ENCODE measurements around the gene TPRA1.
"Not testable (repeated sequence)": the region's sequence is repeated elsewhere in the genome, so short reads cannot be mapped to it uniquely, and the experiment has no call there.

Gene TPRA1

DNA sequence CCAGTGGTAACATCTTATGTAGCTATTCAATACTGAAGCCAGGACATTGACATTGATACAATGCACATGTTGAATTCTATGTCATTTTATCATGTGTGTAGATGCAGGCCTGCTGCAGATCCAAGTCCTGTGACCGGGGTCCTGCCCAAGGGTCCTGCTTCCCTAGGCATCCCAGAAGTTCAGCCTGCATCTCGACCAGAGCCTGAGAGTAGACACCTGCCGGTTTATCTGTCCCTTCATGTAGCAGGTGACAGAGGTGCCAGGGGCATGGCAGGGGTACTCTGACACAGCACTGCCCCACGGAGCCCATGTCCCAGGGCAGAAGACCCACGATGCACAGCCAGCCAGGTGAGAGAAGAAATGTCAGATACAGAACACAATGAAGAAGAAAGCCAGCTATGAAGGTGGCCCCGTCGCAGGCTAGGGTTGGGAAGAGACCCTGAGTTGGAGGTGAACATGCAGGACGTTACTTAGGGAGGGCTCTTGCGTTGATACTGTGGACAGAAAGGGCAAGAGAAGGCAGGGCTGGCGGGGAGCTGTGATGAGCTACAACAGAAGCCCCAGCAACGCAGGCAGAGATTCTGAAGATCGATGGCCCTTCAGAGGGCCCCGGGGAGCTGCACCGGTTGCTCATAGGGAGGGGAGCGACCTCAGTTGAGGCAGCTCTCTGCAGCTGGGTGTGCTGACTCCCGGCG lies 51.0 kb downstream of the TPRA1 start:
- no peak for DNase-seq (ENCODE audit: extremely low read depth in 1 of 2, low read depth in 1 of 2)

DNA sequence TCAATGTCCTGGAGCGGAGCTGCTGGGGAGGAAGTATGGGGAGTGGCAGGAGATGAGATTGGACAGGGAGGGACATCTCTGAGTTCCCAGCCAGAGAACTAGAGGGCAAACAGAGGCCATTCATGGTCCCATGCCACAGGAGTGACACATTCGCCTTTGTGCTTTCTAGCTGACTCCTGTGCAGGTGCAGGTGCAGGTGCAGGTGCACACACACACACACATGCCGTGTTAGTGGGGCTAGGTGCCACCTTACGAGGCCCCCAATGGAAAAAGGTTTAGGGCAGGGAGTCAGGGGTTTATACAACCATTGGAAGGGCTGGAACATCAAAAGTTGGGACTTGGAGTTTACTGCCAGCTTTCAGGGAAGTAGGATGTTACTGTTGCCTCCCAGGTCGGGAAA lies 52.0 kb downstream of the TPRA1 start:
- no peak for DNase-seq (ENCODE audit: extremely low read depth in 1 of 2, low read depth in 1 of 2)

DNA sequence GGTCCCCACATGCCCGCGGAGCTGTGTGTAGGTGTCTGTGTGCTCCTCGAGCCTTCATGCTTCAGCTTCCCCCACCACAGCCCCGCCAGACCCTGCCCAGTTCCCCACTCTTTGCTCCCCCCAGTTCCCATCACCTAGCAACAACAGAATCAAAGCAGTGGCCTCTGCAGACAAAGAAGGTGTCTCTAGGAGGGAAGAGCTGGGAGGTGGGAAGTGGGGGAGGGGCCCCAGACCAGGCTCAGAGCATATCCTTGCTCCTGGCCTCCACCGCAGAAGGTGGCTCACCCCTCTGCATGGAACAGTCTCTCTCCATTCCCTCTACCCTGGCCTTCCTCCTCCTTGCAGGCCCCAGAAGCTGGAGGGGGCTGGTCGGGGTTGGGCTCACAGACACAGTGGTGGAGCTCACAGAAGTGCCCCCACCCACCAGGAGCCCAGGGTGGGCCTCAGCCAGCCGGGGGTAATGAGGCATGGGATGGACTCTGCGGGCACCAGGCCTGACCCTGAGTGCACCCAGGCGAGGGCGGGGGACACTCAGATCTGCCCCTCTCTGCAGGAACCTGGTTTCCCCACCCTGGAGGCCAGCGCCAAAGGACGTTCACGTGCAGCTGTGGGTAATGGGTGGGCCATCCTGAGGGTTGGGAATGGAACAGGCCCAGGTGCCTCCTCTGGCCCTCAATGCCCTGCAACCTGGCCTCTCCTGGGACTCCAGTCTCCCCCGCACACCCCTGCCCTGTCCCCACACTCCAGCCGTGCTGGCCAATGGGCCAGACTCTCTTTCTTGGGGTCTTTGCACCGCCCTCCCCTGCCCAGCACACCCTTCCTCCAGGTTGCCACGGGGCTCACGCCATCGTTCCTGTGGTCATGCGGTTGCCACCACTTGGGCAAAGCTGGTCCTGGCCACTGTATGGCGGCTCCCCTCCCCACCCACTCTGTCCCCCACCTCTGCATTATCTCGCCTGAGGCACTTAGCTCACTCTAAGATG lies 53.4 kb downstream of the TPRA1 start:
- no peak for DNase-seq (ENCODE audit: extremely low read depth in 1 of 2, low read depth in 1 of 2)

DNA sequence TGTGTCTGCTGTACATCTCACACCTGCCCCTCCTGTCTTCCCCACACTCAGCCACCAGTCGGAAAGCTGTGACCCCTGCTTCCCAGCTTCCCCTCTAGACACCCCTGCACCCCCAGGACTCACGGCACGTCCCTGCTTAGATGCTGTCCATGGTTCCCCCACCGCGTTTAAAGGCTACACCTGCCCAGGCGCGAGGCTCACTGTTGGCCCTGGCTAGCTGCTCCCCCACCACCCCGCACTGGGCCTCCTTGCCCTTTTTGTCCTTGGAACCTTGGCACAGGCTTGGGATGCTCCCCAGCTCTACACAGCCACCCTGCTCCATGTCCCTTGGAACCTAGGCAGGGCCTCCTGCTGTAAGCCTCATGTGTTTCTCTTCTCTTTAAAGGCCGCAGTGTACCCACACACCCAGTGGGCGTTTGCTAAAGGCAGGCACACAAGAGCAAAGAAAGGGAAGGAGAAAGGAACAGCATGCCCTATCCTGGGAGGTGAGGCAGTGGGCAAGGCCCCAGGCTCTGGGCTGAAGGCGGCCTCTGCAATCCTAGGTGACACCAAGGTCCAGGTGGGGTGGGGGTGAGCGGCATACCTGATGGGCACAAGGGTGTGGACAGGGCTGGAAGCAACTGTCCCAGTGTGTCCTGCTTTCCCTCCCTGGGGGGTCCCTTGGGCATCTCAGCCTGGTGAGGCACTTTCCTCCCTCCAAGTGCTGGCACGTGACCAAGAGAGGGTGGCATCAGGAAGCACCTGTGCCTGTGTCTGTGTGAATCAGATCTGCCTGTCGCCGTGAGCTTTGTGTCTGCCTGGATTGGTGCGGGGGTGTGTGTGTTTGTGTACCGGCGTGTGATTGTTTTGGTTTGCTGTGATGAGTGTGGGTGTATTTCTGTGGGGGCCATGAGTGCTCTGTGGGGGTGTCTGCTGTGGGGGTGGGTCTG lies 54.4 kb downstream of the TPRA1 start:
- no peak for DNase-seq (ENCODE audit: extremely low read depth in 1 of 2, low read depth in 1 of 2)

DNA sequence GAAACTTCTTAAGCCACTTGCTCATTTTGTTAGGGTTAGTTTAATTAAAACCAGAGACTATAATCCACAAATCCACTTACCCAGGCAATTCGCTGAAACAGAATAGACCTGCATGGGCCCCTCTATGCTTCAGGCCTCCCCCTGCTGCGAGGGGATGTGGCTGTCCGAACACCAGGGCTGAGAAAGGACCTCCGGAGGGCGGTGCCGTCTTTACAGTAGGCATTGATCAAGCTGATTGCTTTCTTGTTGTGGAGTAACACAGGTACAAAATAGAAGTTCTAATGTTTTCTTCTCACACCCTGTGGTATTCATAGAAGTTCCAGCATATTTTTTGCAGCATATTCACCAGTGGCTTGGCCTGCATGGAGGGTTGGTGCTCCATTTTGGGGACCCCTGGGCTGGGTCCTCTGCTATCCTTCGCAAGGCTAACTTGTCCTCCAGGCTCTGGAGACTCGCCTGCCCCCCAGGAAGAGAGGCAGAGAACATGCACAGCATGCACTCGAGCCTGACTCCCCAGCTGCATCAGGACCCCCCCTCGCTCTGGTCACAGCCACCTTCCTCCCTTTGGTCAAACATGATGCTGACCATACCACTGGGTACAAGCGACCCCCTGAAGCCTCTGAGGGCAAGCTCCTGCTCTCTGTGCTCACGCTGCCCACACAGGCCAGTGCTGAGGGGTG lies 55.3 kb downstream of the TPRA1 start:
- DNase-seq (ENCODE audit: extremely low read depth in 1 of 2, low read depth in 1 of 2), result no peak

DNA sequence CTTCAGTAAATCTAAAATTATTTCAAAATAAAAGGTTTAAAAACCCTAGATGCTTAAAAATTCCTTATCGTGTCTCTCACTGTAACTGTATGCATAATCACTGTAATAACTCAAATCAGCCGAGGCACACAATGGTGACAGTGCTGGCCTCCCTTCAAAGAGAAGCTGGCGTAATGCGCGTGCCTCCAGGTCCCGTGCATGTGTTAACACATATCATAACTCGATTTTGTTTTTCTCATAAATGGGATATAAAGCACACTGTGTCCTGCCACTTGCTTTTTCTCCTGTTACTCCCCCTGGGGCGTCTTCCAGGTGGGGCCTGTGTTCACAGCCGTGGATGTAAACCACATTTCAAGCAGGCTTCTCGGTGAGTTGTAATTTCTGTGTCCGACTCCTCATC lies 56.0 kb downstream of the TPRA1 start:
- DNase-seq (ENCODE audit: extremely low read depth in 1 of 2, low read depth in 1 of 2), result no peak

DNA sequence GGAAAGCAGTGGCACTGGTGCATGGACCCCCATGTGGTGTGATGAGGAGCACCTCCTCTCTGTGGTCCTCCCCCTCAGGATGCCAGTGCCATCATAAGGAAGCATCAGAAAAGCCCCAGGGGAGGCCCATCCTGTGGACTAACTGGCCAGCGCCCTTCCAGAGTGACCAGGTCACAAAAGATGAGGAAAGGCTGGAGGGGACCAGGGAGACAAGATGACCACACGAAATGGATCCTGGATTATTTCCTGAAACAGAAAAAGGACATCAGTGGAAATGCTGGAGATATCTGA lies 56.4 kb downstream of the TPRA1 start:
- DNase-seq (ENCODE audit: extremely low read depth in 1 of 2, low read depth in 1 of 2), result no peak

DNA sequence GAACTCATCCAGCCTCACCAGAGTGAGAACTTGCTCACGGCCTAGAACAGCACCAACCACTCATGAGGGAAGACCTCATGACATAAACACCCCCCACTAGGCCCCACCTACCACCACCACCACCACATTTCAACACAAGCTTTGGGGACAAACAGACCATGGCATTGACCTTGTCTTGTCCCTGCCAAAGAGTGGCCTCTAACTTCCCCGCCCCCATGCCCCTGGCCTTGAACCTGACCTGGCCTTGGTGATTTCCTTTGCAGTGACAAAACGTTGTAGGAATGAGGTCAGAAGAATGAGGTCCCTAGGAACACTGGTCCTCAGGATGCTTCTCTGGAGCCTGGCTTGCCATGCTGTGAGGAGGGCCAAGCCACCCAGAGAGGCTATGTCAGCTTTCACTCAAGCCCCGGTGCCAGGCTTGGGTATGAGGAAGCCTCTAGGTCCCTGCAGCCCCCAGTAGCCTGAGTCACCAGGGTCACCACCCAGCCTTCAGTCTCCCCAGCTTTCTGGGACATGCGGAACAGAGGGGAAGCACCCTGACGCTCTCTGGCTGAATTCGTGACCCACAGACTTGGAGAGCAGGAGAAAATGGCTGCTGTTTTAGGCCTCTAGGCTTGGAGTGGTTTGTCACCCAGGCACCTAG lies 57.9 kb downstream of the TPRA1 start:
- no peak for DNase-seq (ENCODE audit: extremely low read depth in 1 of 2, low read depth in 1 of 2)

DNA sequence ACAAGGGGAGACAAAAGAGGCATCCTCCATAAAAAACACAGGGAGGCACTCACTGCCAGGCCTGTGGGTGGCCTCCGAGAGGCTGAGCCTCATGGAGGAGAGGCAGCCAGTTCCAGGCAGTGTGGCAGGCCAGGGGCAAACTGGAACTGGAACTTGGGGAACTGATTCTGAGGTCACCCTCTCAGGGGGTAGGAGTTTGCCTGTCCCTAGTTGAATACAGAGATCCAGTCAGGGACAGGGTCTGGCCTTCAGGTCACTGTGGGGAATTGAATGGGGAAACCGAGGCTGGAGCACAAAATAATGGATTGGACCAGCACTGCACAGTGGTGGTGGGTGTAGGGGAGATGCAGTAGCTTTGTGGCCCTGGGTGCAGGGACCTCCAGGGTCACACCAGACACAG lies 58.7 kb downstream of the TPRA1 start:
- no peak for DNase-seq (ENCODE audit: extremely low read depth in 1 of 2, low read depth in 1 of 2)

DNA sequence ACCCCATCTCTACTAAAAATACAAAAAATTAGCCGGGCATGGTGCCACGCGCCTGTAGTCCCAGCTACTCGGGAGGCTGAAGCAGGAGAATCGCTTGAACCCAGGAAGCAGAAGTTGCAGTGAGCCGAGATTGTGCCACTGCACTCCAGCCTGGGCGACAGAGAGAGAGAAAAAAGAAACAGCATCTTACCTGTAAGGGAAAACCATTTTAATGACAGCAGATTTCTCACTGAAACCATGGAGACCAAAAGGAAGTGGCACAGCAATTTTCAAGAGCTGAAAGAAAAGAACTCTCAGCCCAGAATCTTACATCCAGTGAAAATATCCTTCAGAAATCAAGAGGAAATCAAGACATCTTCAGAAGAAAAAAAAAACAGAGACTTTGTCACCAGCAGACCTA lies 59.7 kb downstream of the TPRA1 start:
- not testable (repeated sequence) for DNase-seq (ENCODE audit: extremely low read depth in 1 of 2, low read depth in 1 of 2)

DNA sequence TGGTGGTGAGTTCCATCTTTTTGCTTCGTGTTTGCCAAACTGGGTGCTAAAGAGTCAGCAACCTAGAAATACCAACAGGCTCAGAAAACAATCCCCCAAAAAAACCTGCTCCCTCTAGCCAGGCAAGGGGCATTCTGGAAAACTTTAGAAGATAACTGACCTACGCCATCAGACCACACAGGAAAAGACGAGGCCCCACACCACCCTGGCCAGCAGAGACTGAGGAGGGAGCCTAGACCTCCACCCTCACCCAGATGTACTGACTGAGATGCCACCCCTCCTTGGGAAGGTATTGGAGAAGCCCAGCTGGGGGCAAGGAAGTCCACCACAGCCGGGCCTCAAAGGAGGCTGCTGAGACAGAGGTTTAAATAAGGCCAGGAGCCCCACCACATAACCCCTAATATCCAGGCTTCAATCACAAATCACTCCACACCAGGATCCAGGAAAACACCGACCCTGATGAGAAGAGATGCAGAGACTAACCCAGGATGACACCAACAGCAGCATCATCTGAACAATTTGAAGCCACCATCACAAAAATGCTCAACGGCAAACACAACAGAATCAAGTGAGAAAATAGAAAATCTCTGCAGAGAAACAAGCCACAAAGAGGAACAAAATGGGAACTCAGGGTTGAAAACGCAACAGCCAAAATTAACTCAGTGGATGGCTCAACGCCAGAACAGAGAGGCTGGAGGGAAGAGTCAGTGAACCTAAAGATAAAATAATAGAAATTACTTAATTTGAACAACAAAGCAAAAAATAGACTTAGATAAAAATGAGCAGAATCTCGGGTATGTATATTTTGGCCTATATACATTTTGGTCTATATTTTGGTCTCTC lies 61.0 kb downstream of the TPRA1 start:
- no peak for DNase-seq (ENCODE audit: extremely low read depth in 1 of 2, low read depth in 1 of 2)

DNA sequence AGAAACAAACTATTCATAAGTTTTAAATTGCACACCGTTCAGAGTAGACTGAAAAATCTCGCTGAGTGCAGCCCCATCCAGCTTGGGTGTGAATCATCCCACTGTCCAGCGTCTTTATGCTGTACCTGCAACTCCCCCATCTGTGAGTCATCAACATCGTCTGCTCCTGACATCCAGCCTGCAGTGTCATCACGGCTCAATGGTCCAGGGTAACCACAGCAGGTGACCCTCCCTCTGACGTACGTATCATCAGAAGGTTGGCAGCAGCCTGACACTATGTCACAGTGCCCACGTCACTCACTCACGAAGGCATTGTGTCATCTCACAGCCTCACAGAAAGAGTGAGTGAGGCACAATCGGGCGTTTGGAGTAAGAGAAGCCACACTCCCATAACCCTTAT lies 65.2 kb downstream of the TPRA1 start:
- no peak for DNase-seq (ENCODE audit: extremely low read depth in 1 of 2, low read depth in 1 of 2)

DNA sequence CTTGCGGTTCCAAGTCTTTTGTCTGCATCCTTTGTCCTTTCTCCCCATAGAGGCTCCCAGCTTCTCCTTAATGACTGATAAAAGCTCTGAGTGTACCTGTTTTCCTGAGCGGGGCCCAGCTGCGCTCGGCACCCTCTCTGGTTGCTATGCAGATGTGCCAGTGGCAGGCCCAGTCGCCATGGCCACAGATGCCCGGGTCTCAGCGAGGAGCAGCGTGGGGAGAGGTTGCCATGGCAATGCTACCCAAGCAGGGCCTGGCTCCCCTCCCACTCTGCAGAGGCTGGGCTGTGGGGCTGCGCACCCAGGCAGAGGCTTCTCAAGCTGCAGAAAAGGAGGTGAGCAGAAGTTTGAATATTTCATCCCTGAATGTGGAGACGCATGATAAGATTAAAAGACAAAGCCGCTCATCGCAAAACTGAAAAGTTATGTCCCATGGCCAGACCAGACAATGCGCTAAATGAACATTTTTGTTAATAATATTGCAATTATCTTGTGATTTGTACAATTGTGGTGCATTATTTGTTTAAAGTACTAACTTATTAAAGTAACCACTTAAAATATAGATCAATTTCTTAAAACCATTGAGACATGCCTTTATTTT lies 66.1 kb downstream of the TPRA1 start:
- DNase-seq (ENCODE audit: extremely low read depth in 1 of 2, low read depth in 1 of 2), result no peak
